OCI-LY3 (cell line): ENCODE measurements around the gene ATP6V1G3.

Source experiments
- CTCF ChIP-seq: fragments of 200-600, 300-600 bp; sonication (generic); IDR thresholded peaks from 2 replicates; pipeline ENCODE4 v1.5.1; 2014; ENCODE audit warnings: antibody characterized with exemption, low read length, low read depth
- EZH2phosphoT487 ChIP-seq: fragments of 200-600 bp; shearing (Covaris generic); IDR thresholded peaks from 2 replicates; pipeline ENCODE4 v1.6.1; 2018; ENCODE audit warnings: antibody characterized with exemption, mixed run types, low read depth

DNA sequence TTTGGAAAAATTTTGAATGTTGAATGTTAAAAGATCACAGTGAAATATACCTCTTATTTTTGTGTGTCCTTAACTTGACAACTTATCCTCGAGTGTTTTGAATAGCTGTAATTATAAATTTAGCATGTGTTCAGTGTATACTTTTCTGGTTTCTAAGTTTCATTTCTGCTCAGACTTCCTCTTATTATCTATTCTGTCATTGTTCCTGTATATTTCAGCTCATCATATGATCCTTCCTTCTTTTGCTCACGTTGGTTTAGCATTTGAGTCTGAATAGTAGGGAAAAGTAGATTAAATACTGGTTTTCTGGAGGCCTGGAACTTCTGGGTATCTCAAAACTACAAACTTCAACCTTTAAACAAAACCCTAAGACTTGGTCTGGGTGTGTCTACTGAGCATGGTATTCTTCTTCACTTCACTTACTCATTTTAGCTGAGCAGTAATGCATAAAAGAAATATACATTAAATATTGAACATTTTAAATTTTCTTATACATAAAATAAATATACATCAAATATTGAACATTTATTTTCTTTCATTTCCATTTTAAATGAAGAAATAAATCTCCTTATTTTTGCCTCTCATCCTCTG, 3.3 kb upstream of the ATP6V1G3 start:
- TF ChIP-seq CTCF = no peak
- no peak for TF ChIP-seq EZH2phosphoT487
